ENCODE results near the gene BHLHE23. TPM values are rescaled to one million over a fixed set of nuclear protein-coding genes. Genes with fewer than 3 reads are reported as not detected.

BHLHE23 gene
- polyA plus RNA-seq, 1 of the 3 experiments (the other 2 are of a cell fraction), result not detected

DNA sequence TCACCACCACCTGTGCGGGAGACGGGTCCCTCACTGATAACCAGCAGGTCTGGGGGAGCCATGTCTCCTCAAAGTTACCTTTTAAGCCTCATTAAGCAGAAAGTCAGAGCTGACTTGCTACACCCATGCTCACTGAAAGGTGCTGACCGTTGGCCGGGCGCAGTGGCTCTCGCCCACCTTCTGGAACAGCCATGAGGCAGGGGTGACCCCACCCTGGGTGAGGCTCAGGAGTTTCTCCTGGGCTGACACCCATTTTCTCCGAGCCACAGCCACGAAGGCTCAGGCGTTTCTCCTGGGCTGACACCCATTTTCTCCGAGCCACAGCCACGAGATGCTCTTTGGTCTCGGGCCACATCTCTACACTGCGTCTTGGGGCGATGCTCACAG is 10.2 kb downstream of the BHLHE23 start:
- TF ChIP-seq, protein P1, sequence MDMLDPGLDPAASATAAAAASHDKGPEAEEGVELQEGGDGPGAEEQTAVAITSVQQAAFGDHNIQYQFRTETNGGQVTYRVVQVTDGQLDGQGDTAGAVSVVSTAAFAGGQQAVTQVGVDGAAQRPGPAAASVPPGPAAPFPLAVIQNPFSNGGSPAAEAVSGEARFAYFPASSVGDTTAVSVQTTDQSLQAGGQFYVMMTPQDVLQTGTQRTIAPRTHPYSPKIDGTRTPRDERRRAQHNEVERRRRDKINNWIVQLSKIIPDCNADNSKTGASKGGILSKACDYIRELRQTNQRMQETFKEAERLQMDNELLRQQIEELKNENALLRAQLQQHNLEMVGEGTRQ (IDR thresholded peaks at IDR 0.05; ENCODE audit: borderline replicate concordance, low read depth, low read length), result no peak
- TF ChIP-seq, protein P2, sequence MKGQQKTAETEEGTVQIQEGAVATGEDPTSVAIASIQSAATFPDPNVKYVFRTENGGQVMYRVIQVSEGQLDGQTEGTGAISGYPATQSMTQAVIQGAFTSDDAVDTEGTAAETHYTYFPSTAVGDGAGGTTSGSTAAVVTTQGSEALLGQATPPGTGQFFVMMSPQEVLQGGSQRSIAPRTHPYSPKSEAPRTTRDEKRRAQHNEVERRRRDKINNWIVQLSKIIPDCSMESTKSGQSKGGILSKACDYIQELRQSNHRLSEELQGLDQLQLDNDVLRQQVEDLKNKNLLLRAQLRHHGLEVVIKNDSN (IDR thresholded peaks at IDR 0.05; ENCODE audit: borderline replicate concordance, low read depth), result no peak
- TF ChIP-seq, protein P3, sequence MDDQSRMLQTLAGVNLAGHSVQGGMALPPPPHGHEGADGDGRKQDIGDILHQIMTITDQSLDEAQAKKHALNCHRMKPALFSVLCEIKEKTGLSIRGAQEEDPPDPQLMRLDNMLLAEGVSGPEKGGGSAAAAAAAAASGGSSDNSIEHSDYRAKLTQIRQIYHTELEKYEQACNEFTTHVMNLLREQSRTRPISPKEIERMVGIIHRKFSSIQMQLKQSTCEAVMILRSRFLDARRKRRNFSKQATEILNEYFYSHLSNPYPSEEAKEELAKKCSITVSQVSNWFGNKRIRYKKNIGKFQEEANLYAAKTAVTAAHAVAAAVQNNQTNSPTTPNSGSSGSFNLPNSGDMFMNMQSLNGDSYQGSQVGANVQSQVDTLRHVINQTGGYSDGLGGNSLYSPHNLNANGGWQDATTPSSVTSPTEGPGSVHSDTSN (IDR thresholded peaks at IDR 0.05), result no peak
- TF ChIP-seq POLR2AphosphoS5 (IDR thresholded peaks at IDR 0.05; ENCODE audit: low read depth, low read length) (no peak), FOSL2 (IDR thresholded peaks at IDR 0.05; ENCODE audit: borderline replicate concordance, low read depth) (no peak), MXI1 (IDR thresholded peaks at IDR 0.05; ENCODE audit: low read depth, low read length) (no peak)
- TF ChIP-seq, protein P4, sequence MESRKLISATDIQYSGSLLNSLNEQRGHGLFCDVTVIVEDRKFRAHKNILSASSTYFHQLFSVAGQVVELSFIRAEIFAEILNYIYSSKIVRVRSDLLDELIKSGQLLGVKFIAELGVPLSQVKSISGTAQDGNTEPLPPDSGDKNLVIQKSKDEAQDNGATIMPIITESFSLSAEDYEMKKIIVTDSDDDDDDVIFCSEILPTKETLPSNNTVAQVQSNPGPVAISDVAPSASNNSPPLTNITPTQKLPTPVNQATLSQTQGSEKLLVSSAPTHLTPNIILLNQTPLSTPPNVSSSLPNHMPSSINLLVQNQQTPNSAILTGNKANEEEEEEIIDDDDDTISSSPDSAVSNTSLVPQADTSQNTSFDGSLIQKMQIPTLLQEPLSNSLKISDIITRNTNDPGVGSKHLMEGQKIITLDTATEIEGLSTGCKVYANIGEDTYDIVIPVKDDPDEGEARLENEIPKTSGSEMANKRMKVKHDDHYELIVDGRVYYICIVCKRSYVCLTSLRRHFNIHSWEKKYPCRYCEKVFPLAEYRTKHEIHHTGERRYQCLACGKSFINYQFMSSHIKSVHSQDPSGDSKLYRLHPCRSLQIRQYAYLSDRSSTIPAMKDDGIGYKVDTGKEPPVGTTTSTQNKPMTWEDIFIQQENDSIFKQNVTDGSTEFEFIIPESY (IDR thresholded peaks at IDR 0.05; ENCODE audit: borderline replicate concordance, low read depth), result no peak
- Histone ChIP-seq H3K79me2 (ENCODE audit: insufficient read depth) (no peaks in the 10 kb centered on the region), H3F3A (replicated peaks; ENCODE audit: insufficient read depth) (no peaks in the 10 kb centered on the region), H3K9me2 (no peaks in the 10 kb centered on the region), H3K9ac (no peak overlapping the region), H4K20me1 (ENCODE audit: insufficient read depth) (no peaks in the 10 kb centered on the region), H3K4me2 (no peak overlapping the region), H3K27me3 (ENCODE audit: insufficient read depth) (peaks cover 86% of the 10 kb centered on the region), H3K9me3 (no peaks in the 10 kb centered on the region), H3K4me3 (ENCODE audit: low read depth in 2 of 2, low read length in 1 of 2) (no peak overlapping the region), H3K36me3 (replicated peaks in 1 of 2; ENCODE audit: control insufficient read depth in 1 of 2, insufficient read depth in 2 of 2, low read length in 1 of 2) (no peaks in the 10 kb centered on the region), H3K4me1 (ENCODE audit: control insufficient read depth in 1 of 2, insufficient read depth in 2 of 2, low read depth in 1 of 2, low read length in 1 of 2) (no peaks in the 10 kb centered on the region), H3K27ac (ENCODE audit: low read depth in 2 of 2, low read length in 1 of 2) (no peak overlapping the region), H2AFZ (ENCODE audit: low read depth) (no peak overlapping the region)
- no peak for DNase-seq
- ChIA-PET CTCF (interaction anchor here (1.0 to 5.0 kb wide), 2 partner anchors 12 kb away, joined by 3 to 30 read pairs; no protein-coding TSS in a partner anchor), POLR2A (no interaction called here)
- WGBS (ENCODE audit: low lambda C conversion rate), result 16% methylated on average over 11 of the region's 14 CpGs

DNA sequence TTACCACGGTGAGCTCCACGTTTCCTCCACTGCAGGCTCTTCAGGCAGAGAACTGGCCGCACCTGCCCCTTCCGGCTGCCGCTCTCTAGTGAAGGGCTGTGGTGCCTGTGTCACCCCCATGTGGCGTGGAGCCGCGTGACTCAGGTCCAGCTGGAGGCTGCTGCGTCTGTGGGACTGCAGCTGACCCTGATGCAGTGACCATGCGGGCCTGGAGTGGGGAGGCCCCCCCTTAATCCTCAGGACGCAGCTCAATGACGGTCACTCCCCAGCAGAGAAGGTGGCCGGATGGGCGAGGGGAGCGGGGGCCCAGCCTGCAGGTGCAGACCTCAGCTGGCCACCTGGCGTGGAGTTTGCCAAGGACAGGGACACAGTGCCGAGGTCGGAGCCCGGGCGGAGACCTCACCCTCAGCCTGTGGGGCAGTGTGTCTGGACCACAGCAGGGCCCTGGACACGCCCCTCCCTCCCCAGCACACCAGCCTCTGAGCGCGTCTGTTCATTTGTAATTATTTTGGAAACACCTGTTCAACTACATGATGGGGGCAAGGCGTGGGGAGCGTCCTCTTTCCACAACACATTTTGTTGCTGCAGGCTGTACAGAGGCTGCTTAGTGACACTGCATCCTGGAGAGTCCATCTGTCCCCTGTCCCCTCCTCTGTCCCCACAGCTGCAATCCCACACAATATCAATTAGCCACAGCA is 10.7 kb downstream of the BHLHE23 start:
- Histone ChIP-seq H4K20me1 (ENCODE audit: insufficient read depth) (no peaks in the 10 kb centered on the region), H3F3A (replicated peaks; ENCODE audit: insufficient read depth) (no peaks in the 10 kb centered on the region), H3K4me1 (ENCODE audit: control insufficient read depth in 1 of 2, insufficient read depth in 2 of 2, low read depth in 1 of 2, low read length in 1 of 2) (no peaks in the 10 kb centered on the region), H3K9ac (no peak overlapping the region), H2AFZ (ENCODE audit: low read depth) (no peak overlapping the region), H3K27ac (ENCODE audit: low read depth in 2 of 2, low read length in 1 of 2) (no peak overlapping the region), H3K4me2 (no peak overlapping the region), H3K4me3 (ENCODE audit: low read depth in 2 of 2, low read length in 1 of 2) (no peak overlapping the region), H3K9me2 (no peaks in the 10 kb centered on the region), H3K79me2 (ENCODE audit: insufficient read depth) (no peaks in the 10 kb centered on the region), H3K27me3 (ENCODE audit: insufficient read depth) (peaks cover 86% of the 10 kb centered on the region), H3K36me3 (replicated peaks in 1 of 2; ENCODE audit: control insufficient read depth in 1 of 2, insufficient read depth in 2 of 2, low read length in 1 of 2) (no peaks in the 10 kb centered on the region), H3K9me3 (no peaks in the 10 kb centered on the region)
- ChIA-PET CTCF (interaction anchor here (1.0 to 5.0 kb wide), 2 partner anchors 12 to 13 kb away, joined by 3 to 30 read pairs; no protein-coding TSS in a partner anchor), POLR2A (no interaction called here)
- 16% methylated on average over 12 of the region's 25 CpGs for WGBS (ENCODE audit: low lambda C conversion rate)
- no peak for DNase-seq
- TF ChIP-seq SIN3A (IDR thresholded peaks at IDR 0.05; ENCODE audit: borderline replicate concordance, low read depth, low read length), result no peak
- TF ChIP-seq, protein P2 (IDR thresholded peaks at IDR 0.05; ENCODE audit: borderline replicate concordance, low read depth), result no peak
- TF ChIP-seq SMC3 (IDR thresholded peaks at IDR 0.05; ENCODE audit: low read depth, low read length), result no peak
- TF ChIP-seq, protein P3 (IDR thresholded peaks at IDR 0.05), result no peak
- no peak for TF ChIP-seq EZH2phosphoT487 (IDR thresholded peaks at IDR 0.05; ENCODE audit: borderline replicate concordance, low read depth)
- no peak for TF ChIP-seq NRF1 (IDR thresholded peaks at IDR 0.05; ENCODE audit: low read depth, low read length)
- TF ChIP-seq, protein P1 (IDR thresholded peaks at IDR 0.05; ENCODE audit: borderline replicate concordance, low read depth, low read length), result no peak
- no peak for TF ChIP-seq TEAD4 (IDR thresholded peaks at IDR 0.05; ENCODE audit: borderline replicate concordance, insufficient read depth)

Data from SK-N-SH (cell line).